ENCODE results near the gene PCYT1A.

GRCh38 chr3:196321162-196321561 lies 33.6 kb upstream of the PCYT1A start:
- TF ChIP-seq POLR2AphosphoS5 (IDR thresholded peaks at IDR 0.05; ENCODE audit: low read depth, low read length), result no peak
- TF ChIP-seq POLR2A (IDR thresholded peaks at IDR 0.05; ENCODE audit: low read depth, low read length), result no peak
